Kidney capillary endothelial cell (primary cell): ENCODE results near the gene IWS1.
"Not testable (repeated sequence)": the region's sequence is repeated elsewhere in the genome, so short reads cannot be mapped to it uniquely, and the experiment has no call there.

Experiments used
- DNase-seq: peaks from one replicate; pipeline ENCODE4 v3.0.0-alpha.2; 2018; ENCODE audit warnings: low spot score

IWS1 gene

DNA sequence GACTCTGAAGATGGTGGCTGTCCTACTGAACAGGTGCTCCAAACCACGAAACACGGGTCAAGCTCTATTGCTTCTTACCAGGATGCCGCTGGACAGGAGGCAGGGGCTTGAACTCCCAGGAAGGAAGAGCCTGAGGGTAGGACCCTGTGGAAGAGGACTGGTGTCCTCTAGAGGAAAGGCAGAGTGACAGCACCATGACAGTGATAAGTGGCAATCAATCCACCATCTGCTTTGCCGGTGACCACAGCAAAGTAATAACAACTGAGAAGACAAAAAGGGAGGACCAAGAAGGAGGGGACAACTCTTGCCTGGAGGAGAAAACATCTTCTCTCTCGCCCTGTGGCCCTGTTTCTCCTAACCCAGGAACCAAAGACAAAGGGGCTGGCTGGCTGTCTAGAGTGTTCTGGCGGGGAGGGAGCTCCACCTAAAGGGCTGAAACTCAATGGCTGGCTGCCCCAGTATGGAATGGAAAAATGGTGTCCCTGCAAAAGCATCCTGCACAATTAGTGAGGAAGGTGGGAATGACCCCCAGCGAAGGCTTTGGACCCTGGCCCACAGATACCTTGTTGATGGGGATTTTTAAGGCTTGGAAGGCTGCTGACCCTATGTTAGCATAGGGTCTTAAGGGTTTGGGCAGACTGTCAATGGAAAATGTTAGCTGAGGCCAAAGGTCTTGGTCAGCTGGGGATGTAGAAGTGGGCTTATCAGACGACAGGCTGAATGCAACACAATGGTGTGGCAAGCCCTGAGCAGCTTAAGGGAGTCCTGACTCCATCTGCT is 72.7 kb downstream of the IWS1 start:
- DNase-seq, result no peak

DNA sequence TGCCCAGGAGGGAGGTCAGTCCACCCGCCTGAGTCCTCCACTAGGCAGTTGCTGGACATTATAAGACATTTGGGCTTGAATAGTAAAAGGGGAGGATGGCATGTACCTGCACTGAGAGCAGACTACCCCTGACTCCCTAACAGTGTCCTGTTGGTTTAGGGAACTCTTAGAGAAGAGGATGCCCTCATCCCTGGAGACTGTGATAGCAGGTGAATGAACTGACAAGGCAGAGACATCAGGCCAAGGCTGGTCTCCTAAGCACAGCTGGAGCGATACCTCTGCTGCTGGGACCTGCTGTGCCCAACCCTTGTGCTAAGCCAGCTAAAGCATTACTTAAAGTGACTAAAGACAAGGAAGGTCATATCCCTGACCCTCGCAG is 73.3 kb downstream of the IWS1 start:
- no peak for DNase-seq

DNA sequence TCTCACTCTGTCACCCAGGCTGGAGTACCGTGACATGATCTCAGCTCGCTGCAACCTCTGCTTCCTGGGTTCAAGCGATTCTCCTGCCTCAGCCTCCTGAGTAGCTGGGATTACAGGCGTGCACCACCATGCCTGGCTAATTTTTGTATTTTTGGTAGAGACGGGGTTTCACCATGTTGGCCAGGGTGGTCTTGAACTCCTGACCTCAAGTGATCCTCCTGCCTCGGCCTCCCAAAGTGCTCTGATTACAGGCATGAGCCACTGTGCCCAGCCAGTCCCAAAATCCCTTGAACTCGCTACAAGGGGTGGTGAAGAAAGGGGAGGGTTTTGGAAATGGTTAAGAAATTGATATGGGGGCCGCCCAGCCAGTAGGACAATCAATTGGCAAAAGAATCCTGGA is 73.9 kb downstream of the IWS1 start:
- not testable (repeated sequence) for DNase-seq

DNA sequence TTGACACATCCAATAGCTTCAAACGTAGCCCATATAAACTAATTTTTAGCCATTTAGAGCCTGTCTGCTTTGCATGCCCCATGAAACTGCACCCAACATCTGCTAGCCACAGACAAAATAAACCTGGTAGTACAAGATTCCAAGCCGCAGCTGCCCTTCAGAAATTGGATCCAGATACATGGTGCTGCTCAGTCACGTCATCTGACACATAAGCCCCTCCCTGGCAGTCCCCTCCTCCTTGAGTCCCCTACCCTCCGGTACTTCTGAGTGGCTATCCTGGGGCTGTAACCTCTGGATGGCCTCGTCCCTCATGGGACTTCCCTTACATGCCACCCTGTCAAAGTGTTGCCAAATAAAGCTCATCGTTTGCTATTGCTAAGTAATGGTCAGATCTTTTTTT is 74.3 kb downstream of the IWS1 start:
- DNase-seq, result no peak

GRCh38 chr2:127449898-127450297 is 76.4 kb downstream of the IWS1 start:
- no peak for DNase-seq

- no peak for DNase-seq
Measured at GRCh38 chr2:127449414-127449813, 76.9 kb downstream of the IWS1 start.

DNA sequence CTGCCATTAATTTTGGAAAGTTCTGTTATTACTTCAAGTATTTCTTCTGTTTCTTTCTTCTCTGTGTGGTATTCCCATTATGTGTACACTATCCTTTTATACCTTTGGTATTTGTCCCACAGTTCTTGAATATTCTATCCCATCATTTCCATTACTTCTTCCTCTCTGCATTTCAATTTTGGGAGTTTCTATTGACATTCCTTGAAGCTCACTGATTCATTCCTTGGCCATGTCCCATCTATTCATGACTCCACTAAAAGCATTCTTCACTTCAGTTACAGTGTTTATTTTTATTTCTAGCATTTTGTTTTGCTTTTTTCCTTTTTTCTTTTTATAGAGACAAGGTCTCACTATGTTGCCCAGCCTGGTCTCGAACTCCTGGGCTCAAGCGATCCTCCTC is 77.8 kb downstream of the IWS1 start:
- no peak for DNase-seq

- DNase-seq, result no peak
Measured at GRCh38 chr2:127439343-127439742, 86.9 kb downstream of the IWS1 start.

DNA sequence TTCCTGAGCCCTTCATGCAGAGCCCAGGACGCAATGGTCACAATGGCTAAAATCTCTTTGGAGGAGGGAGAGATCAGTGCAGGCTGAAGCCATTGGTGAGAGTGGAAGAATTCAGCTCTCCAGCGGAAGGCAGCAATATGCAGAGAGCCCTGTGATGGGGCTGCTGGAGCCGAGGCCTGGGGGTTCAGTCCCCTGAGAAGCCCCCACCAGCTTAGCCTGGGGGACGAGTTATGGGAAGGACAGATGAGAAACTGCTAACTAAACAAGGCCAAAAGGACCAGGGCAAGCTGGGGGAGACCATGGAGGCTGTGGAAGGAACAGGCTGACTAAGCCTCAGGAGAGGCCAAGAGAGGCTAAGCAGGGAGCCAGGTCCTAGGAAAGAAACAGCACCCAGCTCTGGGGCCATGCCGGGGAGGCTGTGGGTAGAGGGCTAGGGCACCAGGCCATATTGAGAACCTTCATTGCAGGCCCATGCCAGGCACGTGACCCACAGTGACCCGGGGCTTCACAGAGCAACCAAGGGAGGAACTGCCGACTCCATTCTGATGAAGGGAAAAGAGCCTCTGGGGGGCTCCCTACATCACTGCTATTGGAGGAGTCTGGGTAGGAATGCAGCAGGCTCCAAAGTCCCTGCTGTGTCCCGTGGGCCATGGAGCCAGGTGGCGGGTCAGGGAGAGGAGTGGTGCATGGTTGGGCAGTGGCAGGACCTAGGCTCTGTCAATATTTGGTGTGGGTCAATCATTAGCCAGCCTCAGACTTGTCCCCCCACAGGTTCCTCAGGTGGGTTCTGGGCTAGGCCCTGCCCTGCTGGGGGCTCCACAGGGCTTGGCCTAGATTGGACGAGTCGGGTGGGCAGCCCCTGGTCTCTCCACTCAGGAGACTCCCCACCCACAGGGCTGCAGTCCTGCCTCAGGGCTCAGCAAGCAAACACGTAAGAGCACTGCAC is 88.2 kb downstream of the IWS1 start:
- DNase-seq, result no peak

DNA sequence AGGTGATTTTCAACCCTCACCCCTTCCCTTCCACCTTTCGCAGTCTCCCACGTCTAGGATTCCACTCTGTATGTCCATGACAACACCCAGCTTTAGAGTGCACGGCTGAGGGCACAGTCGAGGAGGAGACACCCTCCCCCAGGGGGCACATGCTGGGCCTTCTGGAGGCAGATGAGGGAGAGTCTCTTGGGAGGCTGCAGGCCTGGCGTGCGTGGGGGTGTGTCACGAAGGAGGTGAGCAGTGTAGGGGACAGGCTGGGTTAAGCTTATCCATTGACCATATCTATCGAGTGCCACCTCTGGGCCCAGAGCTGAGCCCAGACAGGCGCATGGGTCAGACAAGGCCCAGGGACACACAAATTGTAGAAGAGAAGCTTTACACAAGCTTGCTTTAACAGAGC is 89.2 kb downstream of the IWS1 start:
- no peak for DNase-seq

DNA sequence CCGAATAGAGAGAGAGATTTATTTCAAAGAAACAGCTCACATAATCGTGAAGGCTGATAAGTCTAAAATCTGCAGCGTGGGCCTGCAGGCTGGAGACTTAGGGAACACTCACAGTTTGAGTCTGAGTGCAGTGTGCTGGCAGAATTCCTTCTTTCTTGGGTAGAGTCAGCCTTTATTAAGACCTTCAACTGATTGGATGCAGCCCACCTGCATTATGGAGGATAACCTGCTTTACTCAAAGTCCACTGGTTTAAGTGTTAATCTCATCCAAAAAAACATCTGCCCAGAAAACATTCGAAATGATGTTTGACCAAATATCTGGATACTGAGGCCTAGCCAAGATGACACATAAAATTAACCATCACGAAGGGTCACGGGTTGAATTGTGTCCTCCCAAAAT is 91.8 kb downstream of the IWS1 start:
- DNase-seq, result no peak

DNA sequence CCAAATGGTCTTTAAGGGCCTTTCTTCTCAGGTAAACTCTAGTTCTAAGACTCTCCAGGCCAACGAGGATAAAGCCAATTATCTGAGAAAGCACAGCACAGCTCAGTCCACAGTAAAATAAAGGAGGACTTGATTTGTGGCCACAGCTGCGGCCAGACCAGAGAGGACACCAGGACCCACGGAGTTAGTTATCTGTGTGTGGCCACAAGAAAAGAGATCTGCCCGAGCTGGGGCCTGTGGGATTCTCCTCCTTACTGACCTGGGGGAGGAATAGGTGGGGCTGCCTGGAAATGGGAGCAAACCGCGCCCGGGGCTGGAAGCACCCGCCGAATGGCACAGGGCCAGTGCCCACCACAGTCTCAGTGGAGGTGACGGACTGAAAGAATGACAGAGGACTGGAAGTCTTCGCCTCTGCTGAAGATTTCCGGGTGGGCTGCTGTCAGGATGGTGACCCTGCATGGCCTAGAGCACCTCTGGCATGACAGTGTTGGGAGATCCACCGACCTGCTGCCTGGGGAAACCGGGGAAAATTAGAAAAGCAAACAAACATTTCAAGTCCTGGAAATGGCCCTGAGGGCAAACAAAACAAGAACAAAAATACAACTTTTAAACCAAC is 94.8 kb downstream of the IWS1 start:
- no peak for DNase-seq
